Endodermal cell (in vitro differentiated cells): ENCODE results near the gene KNL1. TPM values are rescaled to one million over a fixed set of nuclear protein-coding genes. Genes with fewer than 3 reads are reported as not detected.

Experiments used
- DNase-seq: peaks from one replicate; pipeline ENCODE4 v3.0.0-alpha.2; 2017
- H3K27ac ChIP-seq: 2 replicates; pipeline ENCODE4 v1.5.1; 2013; ENCODE audit warnings: mild to moderate bottlenecking, low read depth, low read length, moderate library complexity
- H3K27me3 ChIP-seq: 2 replicates; pipeline ENCODE4 v1.6.1; 2013; ENCODE audit warnings: mild to moderate bottlenecking, low read length, moderate library complexity; ENCODE audit not compliant: insufficient read depth, control insufficient read depth, poor library complexity, severe bottlenecking
- H3K36me3 ChIP-seq: 2 replicates; pipeline ENCODE4 v1.7.0; 2013; ENCODE audit warnings: mild to moderate bottlenecking, low read length, moderate library complexity; ENCODE audit not compliant: control insufficient read depth, insufficient read depth
- H3K4me1 ChIP-seq: one replicate; pipeline ENCODE4 v1.7.0; 2013; ENCODE audit warnings: low read length; ENCODE audit not compliant: control insufficient read depth, insufficient read depth
- H3K4me3 ChIP-seq: 2 replicates; pipeline ENCODE4 v1.5.1; 2013; ENCODE audit warnings: mild to moderate bottlenecking, low read length, moderate library complexity
- H3K9ac ChIP-seq: 2 replicates; pipeline ENCODE4 v1.6.1; 2013; ENCODE audit warnings: mild to moderate bottlenecking, low read length, moderate library complexity; ENCODE audit not compliant: poor library complexity, severe bottlenecking; ENCODE audit errors: extremely low read depth
- H3K9me3 ChIP-seq: 2 replicates; pipeline ENCODE4 v1.6.1; 2013; ENCODE audit warnings: mild to moderate bottlenecking, low read length, moderate library complexity; ENCODE audit not compliant: control insufficient read depth
- H3K27ac Mint-ChIP-seq: 2 replicates; pipeline ENCODE4 v1.8.0; 2020; ENCODE audit warnings: mixed read lengths
- H3K27me3 Mint-ChIP-seq: 2 replicates; pipeline ENCODE4 v1.8.0; 2021; ENCODE audit warnings: mild to moderate bottlenecking, mixed read lengths; ENCODE audit not compliant: insufficient read depth
- H3K36me3 Mint-ChIP-seq: 2 replicates; pipeline ENCODE4 v1.8.0; 2020; ENCODE audit warnings: low read depth, mixed read lengths
- H3K4me1 Mint-ChIP-seq: 2 replicates; pipeline ENCODE4 v1.8.0; 2020; ENCODE audit warnings: mixed read lengths
- H3K4me3 Mint-ChIP-seq: 2 replicates; pipeline ENCODE4 v1.8.0; 2020; ENCODE audit warnings: mild to moderate bottlenecking, moderate library complexity, mixed read lengths
- H3K9me3 Mint-ChIP-seq: 2 replicates; pipeline ENCODE4 v1.8.0; 2020; ENCODE audit warnings: mild to moderate bottlenecking, mixed read lengths
- CTCF ChIP-seq: fragments of 200-600 bp; sonication (generic); conservative IDR thresholded peaks from 2 replicates; pipeline ENCODE4 v1.5.0; 2021; ENCODE audit warnings: antibody characterized with exemption, mild to moderate bottlenecking
- WGBS, 2 experiments: methylation state at CpG; one replicate each; pipeline versions ENCODE4 v1.1.5 to v1.1.7; 2013; ENCODE audit warnings: missing lambda C conversion rate in 2 of 2, mixed read lengths in 1 of 2; ENCODE audit not compliant: insufficient coverage in 1 of 2, insufficient read length in 1 of 2; 5-methylcytosine and 5-hydroxymethylcytosine counted together
- total RNA-seq, 2 donors: library from RNA; stranded (reverse); fragmentation: NEBNext Ultra II Directional in 1 of 2; extraction: Animal tissue kit (Norgen Biotek cat#: 25700) in 1 of 2; gene quantifications; 2 replicates in 1 of 2; 3 replicates in 1 of 2; pipeline ENCODE4 v1.2.1, GENCODE V29; 2021

KNL1 gene
- total RNA-seq, 2 donors from 2014 or later, result 17.6 to 32.6 TPM

DNA sequence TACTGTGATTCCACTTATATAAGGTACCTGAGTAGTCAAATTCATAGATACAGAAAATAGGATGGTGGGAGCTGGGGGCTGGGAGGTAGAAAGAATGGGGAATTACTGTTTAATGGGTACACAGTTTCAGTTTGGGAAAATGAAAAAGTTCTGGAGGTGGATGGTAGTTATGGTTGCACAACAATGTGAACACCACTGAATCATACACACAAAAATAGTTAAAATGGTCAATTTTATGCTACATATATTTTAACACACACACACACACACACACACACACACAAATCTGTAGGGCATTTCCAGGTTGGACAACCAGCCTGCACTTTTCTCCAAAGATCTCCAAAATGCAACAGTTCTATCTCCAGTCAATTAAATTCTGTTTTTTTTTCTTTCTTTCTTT, 30.6 kb upstream of the KNL1 start:
- H3K27ac ChIP-seq, result no peak overlapping the region
- H3K4me1 ChIP-seq, result no peaks in the 10 kb centered on the region
- no peak overlapping the region for H3K4me3 ChIP-seq
- Mint-ChIP-seq H3K9me3 (no peaks in the 10 kb centered on the region), H3K27ac (no peak overlapping the region), H3K27me3 (peaks cover 1% of the 10 kb centered on the region), H3K4me1 (peaks cover 9% of the 10 kb centered on the region), H3K36me3 (peaks cover 4% of the 10 kb centered on the region), H3K4me3 (no peak overlapping the region)
- H3K9ac ChIP-seq, result no peak overlapping the region
- no peak for TF ChIP-seq CTCF
- H3K27me3 ChIP-seq, result no peaks in the 10 kb centered on the region
- peaks cover 9% of the 10 kb centered on the region for H3K36me3 ChIP-seq
- H3K9me3 ChIP-seq, result no peaks in the 10 kb centered on the region
- no peak for DNase-seq

- TF ChIP-seq CTCF, result no peak
Observed at GRCh38 chr15:40564591-40565332, 29.3 kb upstream of the KNL1 start, which contains the start of gene CCDC32. Gene CCDC32, minus strand, starts transcription at chr15:40565042. Its CDS starts 2,027 bp downstream, at chr15:40563015.

DNA sequence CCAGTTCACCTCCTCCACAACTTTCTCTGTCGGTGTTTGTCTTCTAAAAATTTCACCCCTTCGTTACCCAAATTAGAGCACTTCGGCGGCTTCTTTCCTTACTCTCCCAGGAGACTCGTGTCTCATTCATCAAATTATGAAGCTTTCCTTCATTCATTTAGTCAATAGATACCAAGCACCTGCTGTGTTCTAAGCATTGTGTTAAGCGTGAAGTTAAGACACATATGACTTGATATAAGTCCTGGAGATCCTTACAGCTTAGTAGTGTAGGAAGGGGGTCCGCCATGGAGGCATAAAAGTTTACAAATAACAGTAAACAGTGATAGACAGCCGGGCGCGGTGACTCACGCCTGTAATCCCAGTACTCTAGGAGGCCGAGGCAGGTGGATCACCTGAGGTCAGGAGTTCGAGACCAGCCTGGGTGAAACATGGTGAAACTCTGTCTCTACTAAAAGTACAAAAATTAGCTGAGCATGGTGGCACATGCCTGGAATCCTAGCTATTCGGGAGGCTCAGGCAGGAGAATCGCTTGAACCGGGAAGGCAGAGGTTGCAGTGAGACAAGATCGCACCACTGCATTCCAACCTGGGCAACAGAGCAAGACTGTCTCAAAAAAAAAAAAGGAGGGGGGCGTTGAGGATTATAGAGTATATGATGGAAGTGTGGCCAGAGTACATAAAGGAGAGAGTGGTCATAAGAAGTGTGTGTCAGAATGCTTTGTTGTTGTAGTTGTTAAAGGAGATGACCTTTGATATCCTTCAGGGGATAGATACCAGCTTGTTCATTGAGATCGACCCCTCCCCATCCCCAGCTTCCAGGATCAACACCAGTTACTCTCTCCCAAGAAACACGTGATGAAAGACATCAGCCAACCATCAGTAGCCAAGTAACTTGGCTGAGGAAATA, 28.5 kb upstream of the KNL1 start:
- H3K9ac ChIP-seq, result no peak overlapping the region
- 71 to 74% methylated on average over 11 to 18 of the region's 20 CpGs for WGBS, 2 experiments
- Mint-ChIP-seq H3K4me1 (peaks cover 18% of the 10 kb centered on the region), H3K4me3 (peak overlapping the region; percentile 94), H3K9me3 (no peaks in the 10 kb centered on the region), H3K27ac (peak overlapping the region; percentile 86), H3K36me3 (peaks cover 1% of the 10 kb centered on the region), H3K27me3 (peaks cover 1% of the 10 kb centered on the region)
- no peak overlapping the region for H3K27ac ChIP-seq
- H3K4me3 ChIP-seq, result peak overlapping the region; percentile 93
- H3K27me3 ChIP-seq, result no peaks in the 10 kb centered on the region
- H3K36me3 ChIP-seq, result peaks cover 9% of the 10 kb centered on the region
- peaks cover 5% of the 10 kb centered on the region for H3K4me1 ChIP-seq
- H3K9me3 ChIP-seq, result no peaks in the 10 kb centered on the region
- TF ChIP-seq CTCF, result no peak
- no peak for DNase-seq

More at GRCh38 chr15:40564591-40565332, 29.3 kb upstream of the KNL1 start, which contains the start of gene CCDC32:
- H3K9me3 Mint-ChIP-seq, result no peaks in the 10 kb centered on the region
- Histone ChIP-seq H3K9me3 (no peaks in the 10 kb centered on the region), H3K27me3 (no peaks in the 10 kb centered on the region), H3K9ac (peak within 1 kb of the TSS; percentile 84), H3K36me3 (peaks cover 9% of the 10 kb centered on the region), H3K4me3 (peak within 1 kb of the TSS; percentile 93), H3K4me1 (no peaks in the 10 kb centered on the region), H3K27ac (peak within 1 kb of the TSS; percentile 55)
- peaks cover 1% of the 10 kb centered on the region for H3K27me3 Mint-ChIP-seq
- peak; percentile 99 for DNase-seq
- peak within 1 kb of the TSS; percentile 98 for H3K27ac Mint-ChIP-seq
- 2 to 3% methylated on average over 17 to 40 of the region's 40 CpGs for WGBS, 2 experiments
- peaks cover 4% of the 10 kb centered on the region for H3K36me3 Mint-ChIP-seq
- H3K4me3 Mint-ChIP-seq, result peak within 1 kb of the TSS; percentile 94
- H3K4me1 Mint-ChIP-seq, result peaks cover 13% of the 10 kb centered on the region
